ENCODE results near the gene C1GALT1. TPM values are rescaled to one million over a fixed set of nuclear protein-coding genes. Genes with fewer than 3 reads are reported as not detected.

C1GALT1 gene
- total RNA-seq, 1 experiment from 2014 or later: 81.5 TPM

DNA sequence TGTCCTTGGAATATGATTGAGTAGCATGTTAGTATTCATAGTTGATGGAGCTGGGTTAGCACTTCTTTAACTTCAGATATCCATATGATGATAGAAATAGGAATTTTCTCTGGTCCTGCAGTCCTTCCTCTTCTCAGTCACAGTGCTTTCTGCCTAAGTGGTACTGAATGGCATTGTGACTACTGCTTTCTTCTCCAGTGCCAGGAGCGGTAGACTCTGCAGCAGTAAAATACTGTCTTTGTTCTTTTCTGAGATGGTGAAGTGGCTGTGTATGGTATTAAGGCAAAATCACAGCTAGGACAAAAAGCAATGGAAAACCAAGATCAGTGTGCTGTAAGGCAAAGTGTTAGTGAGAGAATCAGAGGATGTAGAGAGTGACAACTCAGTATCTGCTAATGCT is 46.6 kb downstream of the C1GALT1 start:
- TF ChIP-seq, protein P1, sequence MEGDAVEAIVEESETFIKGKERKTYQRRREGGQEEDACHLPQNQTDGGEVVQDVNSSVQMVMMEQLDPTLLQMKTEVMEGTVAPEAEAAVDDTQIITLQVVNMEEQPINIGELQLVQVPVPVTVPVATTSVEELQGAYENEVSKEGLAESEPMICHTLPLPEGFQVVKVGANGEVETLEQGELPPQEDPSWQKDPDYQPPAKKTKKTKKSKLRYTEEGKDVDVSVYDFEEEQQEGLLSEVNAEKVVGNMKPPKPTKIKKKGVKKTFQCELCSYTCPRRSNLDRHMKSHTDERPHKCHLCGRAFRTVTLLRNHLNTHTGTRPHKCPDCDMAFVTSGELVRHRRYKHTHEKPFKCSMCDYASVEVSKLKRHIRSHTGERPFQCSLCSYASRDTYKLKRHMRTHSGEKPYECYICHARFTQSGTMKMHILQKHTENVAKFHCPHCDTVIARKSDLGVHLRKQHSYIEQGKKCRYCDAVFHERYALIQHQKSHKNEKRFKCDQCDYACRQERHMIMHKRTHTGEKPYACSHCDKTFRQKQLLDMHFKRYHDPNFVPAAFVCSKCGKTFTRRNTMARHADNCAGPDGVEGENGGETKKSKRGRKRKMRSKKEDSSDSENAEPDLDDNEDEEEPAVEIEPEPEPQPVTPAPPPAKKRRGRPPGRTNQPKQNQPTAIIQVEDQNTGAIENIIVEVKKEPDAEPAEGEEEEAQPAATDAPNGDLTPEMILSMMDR (conservative IDR thresholded peaks at IDR 0.05): no peak
- Mint-ChIP-seq H3K4me1 (peaks cover 34 to 44% of the 10 kb centered on the region in 2 experiments), H3K36me3 (ENCODE audit: insufficient read depth in 1 of 3, low read depth in 3 of 3) (peaks cover 23 to 53% (median 41%) of the 10 kb centered on the region in 3 experiments), H3K9me3 (peaks cover 10 to 20% of the 10 kb centered on the region in 2 experiments; a peak in 4 of 5 replicates), H3K27me3 (ENCODE audit: low read depth) (no peaks in the 10 kb centered on the region), H3K27ac (peak overlapping the region in 1 of 3 experiments; percentile 25; a peak in 3 of 7 replicates), H3K4me3 (no peak overlapping the region)
- Histone ChIP-seq H3K56ac (ENCODE audit: insufficient read length, low read depth, low read length) (no peak overlapping the region), H3K9me3 (ENCODE audit: control insufficient read depth, low read depth, low read length) (no peaks in the 10 kb centered on the region), H3K27ac (ENCODE audit: insufficient read length, low read depth, low read length) (no peak overlapping the region), H3K4ac (ENCODE audit: low read depth, low read length) (no peak overlapping the region), H3K4me2 (ENCODE audit: insufficient read depth, insufficient read length, low read length) (no peak overlapping the region), H4K20me1 (ENCODE audit: control insufficient read depth, insufficient read depth, insufficient read length) (no peaks in the 10 kb centered on the region), H4K5ac (ENCODE audit: insufficient read length, low read depth, low read length) (no peak overlapping the region), H2BK5ac (ENCODE audit: insufficient read length, low read length) (no peak overlapping the region), H3K79me1 (ENCODE audit: insufficient read depth, low read depth, low read length, poor library complexity, severe bottlenecking) (peaks cover 5% of the 10 kb centered on the region), H3K23ac (ENCODE audit: insufficient read length, low read depth, low read length) (no peak overlapping the region), H3K23me2 (ENCODE audit: insufficient read length, low read depth, low read length, poor library complexity, severe bottlenecking) (no peaks in the 10 kb centered on the region), H2AFZ (ENCODE audit: low read length) (no peak overlapping the region), H3K18ac (ENCODE audit: insufficient read length, low read depth, low read length) (no peak overlapping the region), H2AK5ac (ENCODE audit: insufficient read length, low read length) (no peak overlapping the region), H2BK15ac (ENCODE audit: low read depth, low read length) (no peak overlapping the region), H4K91ac (ENCODE audit: insufficient read length, low read depth, low read length) (no peak overlapping the region), H2BK20ac (ENCODE audit: low read depth, low read length, poor library complexity, severe bottlenecking) (no peak overlapping the region), H3K14ac (ENCODE audit: insufficient read depth, low read length) (no peak overlapping the region), H3K79me2 (ENCODE audit: insufficient read depth, low read length) (peaks cover 11% of the 10 kb centered on the region; the same call in 1 of the 2 replicates), H4K8ac (replicated peaks; ENCODE audit: insufficient read length, low read depth, low read length) (no peak overlapping the region), H3K9ac (ENCODE audit: extremely low read depth, insufficient read length, low read length) (no peak overlapping the region), H2BK12ac (ENCODE audit: insufficient read length, low read depth, low read length) (no peak overlapping the region), H3K27me3 (ENCODE audit: insufficient read depth, low read length) (no peaks in the 10 kb centered on the region), H3K4me1 (ENCODE audit: insufficient read depth, low read length) (no peaks in the 10 kb centered on the region; the same call in 1 of the 2 replicates), H2BK120ac (ENCODE audit: low read depth, low read length, poor library complexity, severe bottlenecking) (no peak overlapping the region), H3T11ph (ENCODE audit: low read length) (no peak overlapping the region)
- WGBS (ENCODE audit: extremely low coverage, insufficient read length, low lambda C conversion rate): no CpG with 5 or more reads among the region's 1 CpG
- DNase-seq: no peak
